Body of pancreas (tissue), 4 donors: ENCODE results near the gene ASTN2.

ENCODE experiments used
- POLR2A ChIP-seq, 3 donors: fragments of 450-650 bp; IDR thresholded peaks; one replicate each; pipeline ENCODE4 v1.6.1; 2016; ENCODE audit warnings: antibody characterized with exemption in 3 of 3, mild to moderate bottlenecking in 2 of 3
- TF ChIP-seq, protein P1 (sequence below), 7 experiments: fragments of 450-650 bp in 4 of 7; fragments of 200-600 bp in 3 of 7; sonication (generic) in 3 of 7; IDR thresholded peaks; one replicate each; pipeline ENCODE4 v1.5.1; 2016 to 2019; ENCODE audit warnings: antibody characterized with exemption in 7 of 7

DNA sequence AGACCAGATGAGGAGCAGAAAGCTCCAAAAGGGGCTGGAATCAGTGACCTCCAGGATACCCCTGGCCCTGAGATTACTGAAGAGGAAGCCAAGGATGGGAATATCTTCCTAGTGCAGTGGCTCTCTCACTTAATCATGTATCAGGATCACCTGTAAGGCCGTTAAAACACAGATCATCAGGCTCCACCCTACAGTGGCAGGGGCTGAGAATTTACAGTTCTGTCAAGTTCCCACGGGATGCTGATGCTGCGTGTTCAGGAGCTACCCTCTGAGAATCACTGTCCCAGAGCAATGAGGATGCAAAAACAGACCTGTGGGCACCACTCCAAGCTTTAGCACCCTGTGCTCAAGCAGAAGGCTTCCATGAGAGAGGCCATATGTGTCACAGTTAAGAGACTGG is 291.9 kb downstream of the ASTN2 start:
- TF ChIP-seq, protein P1, sequence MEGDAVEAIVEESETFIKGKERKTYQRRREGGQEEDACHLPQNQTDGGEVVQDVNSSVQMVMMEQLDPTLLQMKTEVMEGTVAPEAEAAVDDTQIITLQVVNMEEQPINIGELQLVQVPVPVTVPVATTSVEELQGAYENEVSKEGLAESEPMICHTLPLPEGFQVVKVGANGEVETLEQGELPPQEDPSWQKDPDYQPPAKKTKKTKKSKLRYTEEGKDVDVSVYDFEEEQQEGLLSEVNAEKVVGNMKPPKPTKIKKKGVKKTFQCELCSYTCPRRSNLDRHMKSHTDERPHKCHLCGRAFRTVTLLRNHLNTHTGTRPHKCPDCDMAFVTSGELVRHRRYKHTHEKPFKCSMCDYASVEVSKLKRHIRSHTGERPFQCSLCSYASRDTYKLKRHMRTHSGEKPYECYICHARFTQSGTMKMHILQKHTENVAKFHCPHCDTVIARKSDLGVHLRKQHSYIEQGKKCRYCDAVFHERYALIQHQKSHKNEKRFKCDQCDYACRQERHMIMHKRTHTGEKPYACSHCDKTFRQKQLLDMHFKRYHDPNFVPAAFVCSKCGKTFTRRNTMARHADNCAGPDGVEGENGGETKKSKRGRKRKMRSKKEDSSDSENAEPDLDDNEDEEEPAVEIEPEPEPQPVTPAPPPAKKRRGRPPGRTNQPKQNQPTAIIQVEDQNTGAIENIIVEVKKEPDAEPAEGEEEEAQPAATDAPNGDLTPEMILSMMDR (IDR thresholded peaks at IDR 0.05), result no peak
- no peak for TF ChIP-seq POLR2A (IDR thresholded peaks at IDR 0.05)
